GM23338 (cell line): ENCODE data around the gene ATXN8OS. TPM values are rescaled to one million over a fixed set of nuclear protein-coding genes. Genes with fewer than 3 reads are reported as not detected.

ENCODE experiments used
- ATAC-seq: fragments of 200-7000 bp; cut with Tn5 transposase; 3 replicates; pipeline ENCODE4 v1.9.1; 2020
- DNase-seq: peaks from one replicate; pipeline ENCODE4 v3.0.0-alpha.2; 2015; ENCODE audit warnings: low spot score
- H2AFZ ChIP-seq: fragments of 200-600 bp; sonication (generic); 2 replicates; pipeline ENCODE4 v1.8.0; 2016; ENCODE audit warnings: antibody characterized with exemption, mild to moderate bottlenecking, moderate library complexity
- H3F3A ChIP-seq: fragments of 200-600 bp; sonication (generic); replicated peaks from 2 replicates; pipeline ENCODE4 v1.8.0; 2017; ENCODE audit warnings: antibody characterized with exemption, mixed run types, low read depth
- H3K27ac ChIP-seq: fragments of 200-600 bp; sonication (generic); 2 replicates; pipeline ENCODE4 v1.6.1; 2016; ENCODE audit warnings: low read depth
- H3K27me3 ChIP-seq: fragments of 200-600 bp; sonication (generic); 2 replicates; pipeline ENCODE4 v1.8.0; 2016; ENCODE audit warnings: mild to moderate bottlenecking, mixed run types, moderate library complexity; ENCODE audit not compliant: insufficient read depth
- H3K36me3 ChIP-seq: fragments of 200-600 bp; sonication (generic); 2 replicates; pipeline ENCODE4 v1.8.0; 2016; ENCODE audit warnings: mild to moderate bottlenecking; ENCODE audit not compliant: insufficient read depth
- H3K4me1 ChIP-seq: fragments of 200-600 bp; sonication (generic); 2 replicates; pipeline ENCODE4 v1.8.0; 2016; ENCODE audit warnings: mild to moderate bottlenecking, moderate library complexity; ENCODE audit not compliant: insufficient read depth
- H3K4me2 ChIP-seq: fragments of 200-600 bp; sonication (generic); 2 replicates; pipeline ENCODE4 v1.7.1; 2017; ENCODE audit warnings: mixed run types
- H3K4me3 ChIP-seq: fragments of 200-600 bp; sonication (generic); 2 replicates; pipeline ENCODE4 v1.6.1; 2016; ENCODE audit warnings: mixed run types
- H3K79me2 ChIP-seq: fragments of 200-600 bp; sonication (generic); replicated peaks from 2 replicates; pipeline ENCODE4 v1.8.0; 2017; ENCODE audit warnings: mild to moderate bottlenecking; ENCODE audit not compliant: insufficient read depth
- H3K9me2 ChIP-seq: fragments of 200-600 bp; sonication (generic); 2 replicates; pipeline ENCODE4 v1.8.0; 2017; ENCODE audit not compliant: insufficient read depth
- H4K20me1 ChIP-seq: fragments of 200-600 bp; sonication (generic); replicated peaks from 2 replicates; pipeline ENCODE4 v1.8.0; 2017; ENCODE audit warnings: mild to moderate bottlenecking; ENCODE audit not compliant: insufficient read depth
- H3K27ac Mint-ChIP-seq: 2 replicates; pipeline ENCODE4 v1.8.0; 2020; ENCODE audit warnings: inconsistent platforms, mild to moderate bottlenecking, moderate library complexity, mixed read lengths
- H3K27me3 Mint-ChIP-seq: 3 replicates; pipeline ENCODE4 v1.8.0; 2022; ENCODE audit warnings: low read depth, mild to moderate bottlenecking, moderate library complexity, mixed read lengths, inconsistent platforms; ENCODE audit not compliant: insufficient read depth, poor library complexity
- H3K36me3 Mint-ChIP-seq: 3 replicates; pipeline ENCODE4 v1.8.0; 2021; ENCODE audit warnings: low read depth, mild to moderate bottlenecking, inconsistent platforms, moderate library complexity, mixed read lengths
- H3K4me1 Mint-ChIP-seq: 3 replicates; pipeline ENCODE4 v1.8.0; 2020; ENCODE audit warnings: mild to moderate bottlenecking, inconsistent platforms, mixed read lengths
- H3K4me3 Mint-ChIP-seq: 3 replicates; pipeline ENCODE4 v1.8.0; 2021; ENCODE audit warnings: moderate library complexity, mild to moderate bottlenecking, inconsistent platforms, mixed read lengths
- H3K9me3 Mint-ChIP-seq: 3 replicates; pipeline ENCODE4 v1.8.0; 2020; ENCODE audit warnings: moderate library complexity, mild to moderate bottlenecking, inconsistent platforms, mixed read lengths
- CTCF ChIP-seq, 2 experiments: fragments of 200-600 bp in 1 of 2; sonication (generic) in 1 of 2; conservative IDR thresholded peaks; 2 replicates each; pipeline versions ENCODE4 v1.5.1 to v1.6.1; 2016 to 2017; ENCODE audit warnings: antibody characterized with exemption in 2 of 2, low read depth in 2 of 2, mild to moderate bottlenecking in 2 of 2, moderate library complexity in 1 of 2
- ETS1 ChIP-seq: IDR thresholded peaks from 2 replicates; pipeline ENCODE4 v1.6.1; 2016; ENCODE audit warnings: antibody characterized with exemption
- POLR2AphosphoS5 ChIP-seq: IDR thresholded peaks from 2 replicates; pipeline ENCODE4 v1.6.1; 2016; ENCODE audit warnings: antibody characterized with exemption, low read depth
- REST ChIP-seq: IDR thresholded peaks from one replicate; pipeline ENCODE4 v1.6.1; 2018; ENCODE audit warnings: antibody characterized with exemption; ENCODE audit not compliant: unreplicated experiment
- ZNF114 ChIP-seq: fragments of 250-450 bp; sonication (Bioruptor Pico); IDR thresholded peaks from 2 replicates; pipeline ENCODE4 v1.5.0; 2020; ENCODE audit warnings: mild to moderate bottlenecking, moderate library complexity
- ZNF331 ChIP-seq: fragments of 250-450 bp; sonication (Bioruptor Pico); IDR thresholded peaks from 2 replicates; pipeline ENCODE4 v1.5.0; 2020; ENCODE audit warnings: low read depth, mild to moderate bottlenecking, moderate library complexity
- polyA plus RNA-seq: library from polyadenylated mRNA; unstranded; fragments of >200 nt; fragmentation: Nextera tagmentation; extraction: Ambion mirVana; gene quantifications from 2 replicates; pipeline ENCODE4 v1.2.1, GENCODE V29; 2016
- total RNA-seq: library from RNA; depleted of rRNA; stranded (reverse); fragments of >200 nt; shearing (Covaris generic); gene quantifications from 2 replicates; pipeline ENCODE4 v1.2.3, GENCODE V29; 2014

ATXN8OS gene
- total and polyA plus RNA-seq, 2 experiments from 2014 or later: not detected

GRCh38 chr13:70172946-70173597, 65.4 kb downstream of the ATXN8OS start:
- Mint-ChIP-seq H3K27me3 (no peaks in the 10 kb centered on the region), H3K36me3 (no peaks in the 10 kb centered on the region), H3K4me1 (peaks cover 4% of the 10 kb centered on the region; the same call in 2 of the 3 replicates), H3K4me3 (no peak overlapping the region), H3K9me3 (no peaks in the 10 kb centered on the region), H3K27ac (no peak overlapping the region)
- Histone ChIP-seq H3K36me3 (no peaks in the 10 kb centered on the region), H3K9me2 (no peaks in the 10 kb centered on the region), H3F3A (no peaks in the 10 kb centered on the region), H3K27me3 (no peaks in the 10 kb centered on the region), H3K4me1 (no peaks in the 10 kb centered on the region), H3K4me3 (no peak overlapping the region), H3K27ac (no peak overlapping the region), H2AFZ (peak overlapping the region; percentile 92; the same call in 1 of the 2 replicates), H3K79me2 (no peaks in the 10 kb centered on the region), H3K4me2 (peak overlapping the region; percentile 59), H4K20me1 (no peaks in the 10 kb centered on the region)
- TF ChIP-seq REST: no peak
- TF ChIP-seq ZNF114: no peak
- no peak for TF ChIP-seq ZNF331 (CRISPR knock-in tag)
- no peak for TF ChIP-seq ETS1
- ATAC-seq (no peak), DNase-seq (no peak)

- ATAC-seq (peak; percentile 57; the same call in 2 of the 3 replicates), DNase-seq (peak; percentile 8)
- H2AFZ ChIP-seq: peak overlapping the region; percentile 92; the same call in 1 of the 2 replicates
These were observed 66.0 kb downstream of the ATXN8OS start for GRCh38 chr13:70173598-70173959.

More at GRCh38 chr13:70173598-70173959, 66.0 kb downstream of the ATXN8OS start:
- no peak overlapping the region for H3K27ac ChIP-seq
- H3K79me2 ChIP-seq: no peaks in the 10 kb centered on the region
- H3F3A ChIP-seq: no peaks in the 10 kb centered on the region
- no peaks in the 10 kb centered on the region for H3K9me2 ChIP-seq
- no peaks in the 10 kb centered on the region for H3K27me3 ChIP-seq
- H4K20me1 ChIP-seq: no peaks in the 10 kb centered on the region
- Mint-ChIP-seq H3K4me1 (peaks cover 4% of the 10 kb centered on the region; the same call in 2 of the 3 replicates), H3K9me3 (no peaks in the 10 kb centered on the region), H3K36me3 (no peaks in the 10 kb centered on the region), H3K27ac (no peak overlapping the region), H3K4me3 (no peak overlapping the region), H3K27me3 (no peaks in the 10 kb centered on the region)
- H3K36me3 ChIP-seq: no peaks in the 10 kb centered on the region
- no peak overlapping the region for H3K4me3 ChIP-seq
- TF ChIP-seq POLR2AphosphoS5 (no peak), CTCF (conservative IDR thresholded peaks at IDR 0.05; ENCODE audit: low read depth in 2 of 2) (0 out of 4 replicates have a peak, but pooled peaks of 1 of the 2 experiments have one; percentile 6)
- peak overlapping the region; percentile 59 for H3K4me2 ChIP-seq
- no peaks in the 10 kb centered on the region for H3K4me1 ChIP-seq
